ENCODE measurements around the gene TIRAP.

GRCh38 chr11:126262216-126262615 is 20.7 kb upstream of the TIRAP start:
- TF ChIP-seq, protein P1, sequence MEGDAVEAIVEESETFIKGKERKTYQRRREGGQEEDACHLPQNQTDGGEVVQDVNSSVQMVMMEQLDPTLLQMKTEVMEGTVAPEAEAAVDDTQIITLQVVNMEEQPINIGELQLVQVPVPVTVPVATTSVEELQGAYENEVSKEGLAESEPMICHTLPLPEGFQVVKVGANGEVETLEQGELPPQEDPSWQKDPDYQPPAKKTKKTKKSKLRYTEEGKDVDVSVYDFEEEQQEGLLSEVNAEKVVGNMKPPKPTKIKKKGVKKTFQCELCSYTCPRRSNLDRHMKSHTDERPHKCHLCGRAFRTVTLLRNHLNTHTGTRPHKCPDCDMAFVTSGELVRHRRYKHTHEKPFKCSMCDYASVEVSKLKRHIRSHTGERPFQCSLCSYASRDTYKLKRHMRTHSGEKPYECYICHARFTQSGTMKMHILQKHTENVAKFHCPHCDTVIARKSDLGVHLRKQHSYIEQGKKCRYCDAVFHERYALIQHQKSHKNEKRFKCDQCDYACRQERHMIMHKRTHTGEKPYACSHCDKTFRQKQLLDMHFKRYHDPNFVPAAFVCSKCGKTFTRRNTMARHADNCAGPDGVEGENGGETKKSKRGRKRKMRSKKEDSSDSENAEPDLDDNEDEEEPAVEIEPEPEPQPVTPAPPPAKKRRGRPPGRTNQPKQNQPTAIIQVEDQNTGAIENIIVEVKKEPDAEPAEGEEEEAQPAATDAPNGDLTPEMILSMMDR (IDR thresholded peaks at IDR 0.05) = no peak
- TF ChIP-seq, protein P2, sequence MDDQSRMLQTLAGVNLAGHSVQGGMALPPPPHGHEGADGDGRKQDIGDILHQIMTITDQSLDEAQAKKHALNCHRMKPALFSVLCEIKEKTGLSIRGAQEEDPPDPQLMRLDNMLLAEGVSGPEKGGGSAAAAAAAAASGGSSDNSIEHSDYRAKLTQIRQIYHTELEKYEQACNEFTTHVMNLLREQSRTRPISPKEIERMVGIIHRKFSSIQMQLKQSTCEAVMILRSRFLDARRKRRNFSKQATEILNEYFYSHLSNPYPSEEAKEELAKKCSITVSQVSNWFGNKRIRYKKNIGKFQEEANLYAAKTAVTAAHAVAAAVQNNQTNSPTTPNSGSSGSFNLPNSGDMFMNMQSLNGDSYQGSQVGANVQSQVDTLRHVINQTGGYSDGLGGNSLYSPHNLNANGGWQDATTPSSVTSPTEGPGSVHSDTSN (IDR thresholded peaks at IDR 0.05) = no peak
- TF ChIP-seq JUND (IDR thresholded peaks at IDR 0.05) (no peak), SMC3 (IDR thresholded peaks at IDR 0.05; ENCODE audit: low read depth, low read length) (no peak), GABPA (IDR thresholded peaks at IDR 0.05; ENCODE audit: low read depth) (no peak), MEF2A (IDR thresholded peaks at IDR 0.05; ENCODE audit: borderline replicate concordance, low read depth) (no peak), TAF1 (IDR thresholded peaks at IDR 0.05; ENCODE audit: borderline replicate concordance, low read depth, low read length) (no peak), ZBTB33 (IDR thresholded peaks at IDR 0.05; ENCODE audit: borderline replicate concordance, low read depth) (no peak), TEAD4 (IDR thresholded peaks at IDR 0.05; ENCODE audit: borderline replicate concordance, insufficient read depth) (no peak), TCF12 (IDR thresholded peaks at IDR 0.05) (no peak), RAD21 (IDR thresholded peaks at IDR 0.05; ENCODE audit: low read length) (no peak)
- TF ChIP-seq, protein P3, sequence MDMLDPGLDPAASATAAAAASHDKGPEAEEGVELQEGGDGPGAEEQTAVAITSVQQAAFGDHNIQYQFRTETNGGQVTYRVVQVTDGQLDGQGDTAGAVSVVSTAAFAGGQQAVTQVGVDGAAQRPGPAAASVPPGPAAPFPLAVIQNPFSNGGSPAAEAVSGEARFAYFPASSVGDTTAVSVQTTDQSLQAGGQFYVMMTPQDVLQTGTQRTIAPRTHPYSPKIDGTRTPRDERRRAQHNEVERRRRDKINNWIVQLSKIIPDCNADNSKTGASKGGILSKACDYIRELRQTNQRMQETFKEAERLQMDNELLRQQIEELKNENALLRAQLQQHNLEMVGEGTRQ (IDR thresholded peaks at IDR 0.05; ENCODE audit: borderline replicate concordance, low read depth, low read length) = no peak
- TF ChIP-seq, protein P4, sequence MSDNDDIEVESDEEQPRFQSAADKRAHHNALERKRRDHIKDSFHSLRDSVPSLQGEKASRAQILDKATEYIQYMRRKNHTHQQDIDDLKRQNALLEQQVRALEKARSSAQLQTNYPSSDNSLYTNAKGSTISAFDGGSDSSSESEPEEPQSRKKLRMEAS (IDR thresholded peaks at IDR 0.05; ENCODE audit: low read depth) = no peak
